Inflammatory macrophage treated with lipopolysaccharide for 1 hour (primary cell): ENCODE data around the gene ATG10.
A peak's percentile ranks its signal among the peaks of the same experiment; 100 is the strongest.
"Not testable (repeated sequence)": the region's sequence is repeated elsewhere in the genome, so short reads cannot be mapped to it uniquely, and the experiment has no call there.

ENCODE experiments used
- DNase-seq, 2 donors: peaks; one replicate each; pipeline ENCODE4 v3.0.0-alpha.2; 2020 to 2022

ATG10 gene

DNA sequence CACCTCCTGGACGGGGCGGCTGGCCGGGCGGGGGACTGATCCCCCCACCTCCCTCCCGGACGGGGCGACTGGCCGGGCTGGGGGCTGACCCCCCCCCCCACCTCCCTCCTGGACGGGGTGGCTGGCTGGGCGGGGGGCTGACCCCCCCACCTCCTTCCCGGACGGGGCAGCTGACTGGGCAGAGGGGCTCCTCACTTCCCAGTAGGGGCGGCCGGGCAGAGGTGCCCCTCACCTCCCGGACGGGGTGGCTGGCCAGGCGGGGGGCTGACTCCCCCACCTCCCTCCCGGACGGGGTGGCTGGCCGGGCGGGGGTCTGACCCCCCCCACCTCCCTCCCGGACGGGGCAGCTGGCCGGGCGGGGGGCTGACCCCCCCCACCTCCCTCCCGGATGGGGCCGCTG is 11.3 kb downstream of the ATG10 start:
- DNase-seq, result not testable (repeated sequence)

DNA sequence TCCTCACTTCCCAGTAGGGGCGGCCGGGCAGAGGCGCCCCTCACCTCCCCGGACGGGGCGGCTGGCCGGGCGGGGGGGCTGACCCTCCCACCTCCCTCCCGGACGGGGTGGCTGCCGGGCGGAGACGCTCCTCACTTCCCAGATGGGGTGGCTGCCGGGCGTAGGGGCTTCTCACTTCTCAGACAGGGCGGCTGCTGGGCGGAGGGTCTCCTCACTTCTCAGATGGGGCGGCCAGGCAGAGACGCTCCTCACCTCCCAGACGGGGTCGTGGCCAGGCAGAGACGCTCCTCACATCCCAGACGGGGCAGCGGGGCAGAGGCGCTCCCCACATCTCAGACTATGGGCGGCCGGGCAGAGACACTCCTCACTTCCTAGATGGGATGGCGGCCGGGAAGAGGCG is 11.7 kb downstream of the ATG10 start:
- DNase-seq, result not testable (repeated sequence)

DNA sequence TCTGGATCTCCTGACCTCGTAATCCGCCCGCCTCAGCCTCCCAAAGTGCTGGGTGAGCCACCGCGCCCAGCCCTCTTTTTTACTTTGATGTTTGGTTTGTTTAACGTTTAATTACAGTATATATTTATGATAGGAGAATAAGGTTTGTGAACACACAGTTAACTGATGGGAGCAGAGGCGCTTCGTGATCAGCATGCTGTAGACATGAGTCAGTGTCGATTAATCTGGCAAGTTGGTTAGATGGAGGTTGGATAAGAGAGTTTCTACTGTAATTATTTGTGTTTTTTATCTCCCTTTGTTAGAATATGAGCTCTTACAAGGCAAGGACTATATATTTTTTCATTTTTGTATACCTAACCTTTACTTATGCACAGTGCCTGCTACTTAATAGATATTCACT is 14.3 kb downstream of the ATG10 start:
- no peak for DNase-seq

DNA sequence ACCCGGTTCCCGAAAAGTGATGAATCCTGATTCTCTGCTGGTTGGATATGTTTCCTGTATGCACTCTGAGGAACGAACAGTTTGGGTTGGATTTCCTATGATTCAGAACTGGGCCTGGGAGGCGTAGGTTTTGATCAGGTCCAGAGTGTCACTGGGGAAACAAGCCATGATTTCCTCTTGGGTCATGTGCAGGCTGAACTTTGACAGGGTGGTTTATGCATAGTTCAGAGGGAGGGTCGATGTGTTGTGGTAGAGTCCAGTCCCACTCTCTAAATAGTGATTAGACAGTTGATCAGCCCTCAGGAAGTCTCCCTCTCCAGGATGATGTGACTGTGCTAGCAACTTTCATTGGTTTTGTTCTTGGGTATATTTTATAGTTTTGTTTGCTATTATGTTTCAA is 17.4 kb downstream of the ATG10 start:
- no peak for DNase-seq

DNA sequence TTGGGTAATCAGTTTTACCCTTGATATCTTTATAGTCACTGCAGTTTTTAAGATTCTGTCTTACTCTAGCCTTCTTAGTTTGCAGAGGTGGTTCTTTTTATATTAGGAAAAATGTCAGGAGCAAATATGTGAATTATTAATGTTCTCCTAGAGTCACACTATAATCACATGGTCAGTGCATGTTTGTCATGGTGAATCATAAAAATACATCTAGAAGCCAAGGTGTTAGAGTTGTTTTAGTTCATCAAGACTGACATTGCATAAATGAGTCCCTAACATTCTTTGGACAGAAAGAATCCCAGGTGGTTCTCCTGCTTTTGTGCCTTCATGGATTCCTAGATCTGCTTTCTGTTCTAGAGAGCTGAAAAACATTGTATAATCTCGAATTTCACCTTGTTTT is 22.9 kb downstream of the ATG10 start:
- no peak for DNase-seq

DNA sequence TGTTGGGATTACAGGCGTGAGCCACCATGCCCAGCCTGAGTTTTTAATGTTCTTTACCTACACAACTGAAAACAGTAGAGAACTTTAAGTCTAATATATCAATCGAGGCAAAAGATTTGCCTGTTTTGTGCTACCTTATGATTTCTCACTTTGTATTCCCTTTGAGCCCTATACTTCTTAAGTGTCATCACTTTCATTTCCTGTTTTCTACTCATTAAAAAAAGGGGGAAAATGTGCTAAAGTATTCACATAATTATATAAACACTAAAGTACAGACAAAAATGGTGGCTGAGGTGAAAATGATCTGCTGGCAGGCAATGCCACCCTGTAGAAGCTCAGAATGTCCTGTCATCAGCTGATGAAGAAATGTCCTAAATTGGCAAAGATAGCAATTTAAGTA is 23.6 kb downstream of the ATG10 start:
- DNase-seq, result no peak

DNA sequence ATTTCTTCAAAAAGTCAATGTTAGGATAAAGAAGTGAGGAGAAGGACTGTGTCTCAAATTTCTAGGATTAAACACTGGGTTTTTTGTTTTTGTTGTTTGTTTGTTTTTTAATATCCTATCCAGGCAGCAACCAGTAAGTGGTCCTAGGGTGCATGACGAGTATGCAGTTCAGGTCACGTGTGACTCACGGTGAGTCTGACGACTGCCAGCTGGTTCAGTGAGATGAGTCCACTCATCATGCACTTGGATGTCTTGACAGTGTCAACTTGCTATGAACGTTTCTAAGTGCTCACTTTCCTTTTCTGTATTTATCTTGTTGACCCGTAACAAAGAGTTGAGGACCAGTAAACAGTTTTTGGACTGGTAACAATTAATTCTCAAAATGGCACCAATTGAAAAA is 32.7 kb downstream of the ATG10 start:
- no peak for DNase-seq

DNA sequence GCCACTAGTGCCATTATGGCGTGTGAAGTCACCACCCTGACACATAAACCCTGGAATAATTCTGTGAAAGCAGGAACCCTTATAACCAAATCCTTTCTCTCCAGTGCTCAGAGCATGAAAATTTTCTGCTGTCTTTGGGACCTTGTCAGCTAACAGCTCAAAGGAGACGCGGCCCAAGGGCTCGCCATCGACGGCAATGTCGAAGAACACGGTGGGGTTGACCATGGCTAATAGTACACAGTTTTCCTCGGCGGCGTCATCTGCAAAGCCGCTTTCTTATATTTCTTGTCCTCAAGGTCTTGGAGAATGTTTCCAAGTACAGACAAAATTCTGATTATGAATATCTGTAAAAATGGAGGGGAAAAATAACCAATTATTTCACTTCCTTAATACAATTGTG is 38.0 kb downstream of the ATG10 start:
- not testable (repeated sequence) for DNase-seq

DNA sequence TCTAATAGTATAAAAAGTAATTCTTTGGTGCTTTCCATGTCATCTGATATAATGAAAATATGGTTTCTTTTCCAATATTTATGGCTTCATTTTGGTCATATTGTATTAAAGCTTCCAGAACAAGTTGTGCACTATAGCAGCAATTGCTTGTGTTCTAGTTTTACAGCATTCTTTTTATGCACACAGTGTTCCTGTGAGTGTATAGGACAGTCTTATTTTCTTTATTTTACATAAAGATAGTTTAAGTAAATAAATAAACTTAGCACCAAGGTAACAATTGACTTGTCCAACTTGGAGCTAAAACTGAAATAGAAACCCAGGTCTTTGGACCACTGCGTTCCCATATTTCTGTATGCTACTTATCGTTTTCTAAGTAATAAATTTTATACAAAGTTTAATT is 38.9 kb downstream of the ATG10 start:
- no peak for DNase-seq

DNA sequence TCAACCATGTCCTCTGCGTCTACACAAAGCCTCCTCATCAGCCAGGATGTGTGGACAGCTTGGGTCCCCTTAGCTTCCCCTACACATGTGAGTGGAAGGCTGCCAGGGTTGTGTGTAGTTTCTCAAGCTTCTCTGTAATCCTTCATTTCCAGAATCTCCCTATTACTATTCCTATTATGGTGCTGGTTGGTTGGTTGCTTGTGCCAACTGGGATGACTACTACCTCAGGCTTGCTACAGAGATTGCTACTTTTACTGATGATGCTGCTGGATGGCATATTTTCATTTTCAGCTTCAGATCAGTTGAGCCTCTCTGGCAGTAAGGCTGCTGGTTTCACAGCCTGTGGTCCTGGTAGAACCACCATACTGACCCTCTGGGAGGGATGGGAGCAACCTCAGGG is 39.9 kb downstream of the ATG10 start:
- no peak for DNase-seq

DNA sequence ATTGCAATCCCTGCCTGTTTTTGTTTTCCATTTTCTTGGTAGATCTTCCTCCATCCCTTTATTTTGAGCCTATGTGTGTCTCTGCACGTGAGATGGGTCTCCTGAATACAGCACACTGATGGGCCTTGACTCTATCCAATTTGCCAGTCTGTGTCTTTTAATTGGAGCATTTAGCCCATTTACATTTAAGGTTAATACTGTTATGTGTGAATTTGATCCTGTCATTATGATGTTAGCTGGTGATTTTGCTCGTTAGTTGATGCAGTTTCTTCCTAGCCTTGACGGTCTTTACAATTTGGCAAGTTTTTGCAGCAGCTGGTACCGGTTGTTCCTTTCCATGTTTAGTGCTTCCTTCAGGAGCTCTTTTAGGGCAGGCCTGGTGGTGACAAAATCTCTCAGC is 42.8 kb downstream of the ATG10 start:
- DNase-seq, result not testable (repeated sequence)

DNA sequence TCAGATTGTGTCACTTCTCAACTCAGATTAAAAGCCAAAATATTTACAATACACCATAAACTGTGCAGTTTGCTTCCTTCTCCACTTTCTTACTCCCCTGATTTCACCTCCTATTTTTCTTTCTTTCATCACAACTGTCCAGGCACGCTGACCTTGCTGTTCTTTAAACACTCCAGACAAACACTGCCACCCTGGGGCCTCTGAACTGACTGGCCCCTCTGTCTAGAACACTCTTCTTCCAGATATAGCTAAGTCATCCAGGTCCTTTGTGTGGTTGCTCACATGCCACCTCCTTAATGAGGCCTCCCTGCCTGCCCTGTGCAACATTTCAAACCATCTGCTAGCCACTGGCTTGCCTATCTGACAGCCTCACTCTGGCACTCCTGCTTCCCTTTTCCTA is 46.6 kb downstream of the ATG10 start:
- peak; percentile 2 to 17 for DNase-seq

DNA sequence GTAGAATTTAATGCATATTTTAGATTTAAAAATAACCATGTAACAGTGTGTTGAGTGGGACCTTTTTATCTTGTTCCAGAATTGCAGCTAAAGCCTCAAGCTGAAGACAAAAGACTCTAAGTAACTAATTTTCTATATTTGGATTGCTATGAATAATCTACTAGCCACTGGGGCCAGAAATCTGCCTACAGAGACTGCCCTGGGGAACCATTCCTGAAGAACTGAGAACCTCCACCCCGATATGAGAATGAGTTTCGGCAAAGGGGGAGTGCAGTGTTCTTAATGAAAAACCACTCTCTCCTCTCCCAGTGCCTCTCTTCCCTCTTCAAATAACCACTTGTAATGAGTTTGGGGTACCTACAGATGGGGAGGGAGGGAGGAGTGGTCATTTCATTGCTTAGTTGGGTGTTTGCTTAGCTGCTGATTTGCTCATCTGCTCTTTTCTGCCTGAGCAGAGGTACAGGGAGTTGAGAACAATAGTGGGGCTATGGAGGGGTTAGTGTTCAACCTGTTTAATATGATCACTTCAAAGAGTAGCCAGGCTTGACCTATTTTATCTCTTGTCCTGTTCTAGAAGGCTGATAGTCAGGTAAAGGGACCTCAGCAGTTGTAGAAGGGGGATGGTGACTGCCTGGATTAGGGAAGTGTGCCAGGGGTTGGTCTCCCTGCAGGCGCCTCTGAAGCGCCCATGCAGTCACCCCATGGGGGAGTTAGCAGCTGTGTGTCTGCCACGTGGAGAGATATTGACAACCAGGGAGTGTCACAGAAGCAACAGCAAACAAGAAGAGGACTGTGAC is 47.7 kb downstream of the ATG10 start:
- peak in 1 of 2 donors; percentile 25 for DNase-seq

DNA sequence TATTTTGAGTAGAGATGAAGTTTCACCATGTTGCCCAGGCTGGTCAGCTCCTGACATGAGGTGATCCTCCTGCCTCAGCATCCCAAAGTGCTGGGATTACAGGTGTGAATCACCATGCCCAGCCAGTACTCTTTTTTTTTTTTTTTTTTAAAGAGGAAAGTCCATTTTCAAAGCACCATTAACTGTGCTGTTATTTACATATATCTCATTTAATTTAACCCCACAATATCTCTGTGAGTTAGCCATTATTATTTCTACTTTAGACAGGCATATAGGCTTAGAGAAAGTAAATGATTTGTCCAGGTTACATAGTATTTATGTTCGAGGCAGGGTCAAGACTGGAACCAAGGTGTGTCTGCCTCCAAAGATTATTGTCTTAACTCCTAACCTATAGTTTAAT is 50.7 kb downstream of the ATG10 start:
- no peak for DNase-seq

DNA sequence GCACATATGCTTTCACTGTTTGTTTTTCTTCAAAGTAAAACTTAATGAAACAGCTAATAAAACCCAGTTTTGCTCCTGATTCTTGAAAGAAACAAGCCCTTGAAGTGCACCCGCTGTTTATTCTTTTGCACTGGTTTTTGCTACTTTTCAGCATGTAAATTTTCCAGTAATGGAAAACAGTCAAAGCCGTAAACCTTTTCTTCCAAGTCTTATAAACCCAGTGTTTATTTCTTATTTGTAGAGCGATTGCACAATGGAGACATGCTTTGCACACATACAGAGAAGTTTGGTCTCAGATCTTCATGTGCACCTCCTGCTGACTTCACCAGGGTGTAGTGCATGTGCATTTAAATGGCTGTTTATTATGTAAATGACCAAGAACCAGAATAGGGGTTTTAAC is 51.8 kb downstream of the ATG10 start:
- DNase-seq, result no peak

DNA sequence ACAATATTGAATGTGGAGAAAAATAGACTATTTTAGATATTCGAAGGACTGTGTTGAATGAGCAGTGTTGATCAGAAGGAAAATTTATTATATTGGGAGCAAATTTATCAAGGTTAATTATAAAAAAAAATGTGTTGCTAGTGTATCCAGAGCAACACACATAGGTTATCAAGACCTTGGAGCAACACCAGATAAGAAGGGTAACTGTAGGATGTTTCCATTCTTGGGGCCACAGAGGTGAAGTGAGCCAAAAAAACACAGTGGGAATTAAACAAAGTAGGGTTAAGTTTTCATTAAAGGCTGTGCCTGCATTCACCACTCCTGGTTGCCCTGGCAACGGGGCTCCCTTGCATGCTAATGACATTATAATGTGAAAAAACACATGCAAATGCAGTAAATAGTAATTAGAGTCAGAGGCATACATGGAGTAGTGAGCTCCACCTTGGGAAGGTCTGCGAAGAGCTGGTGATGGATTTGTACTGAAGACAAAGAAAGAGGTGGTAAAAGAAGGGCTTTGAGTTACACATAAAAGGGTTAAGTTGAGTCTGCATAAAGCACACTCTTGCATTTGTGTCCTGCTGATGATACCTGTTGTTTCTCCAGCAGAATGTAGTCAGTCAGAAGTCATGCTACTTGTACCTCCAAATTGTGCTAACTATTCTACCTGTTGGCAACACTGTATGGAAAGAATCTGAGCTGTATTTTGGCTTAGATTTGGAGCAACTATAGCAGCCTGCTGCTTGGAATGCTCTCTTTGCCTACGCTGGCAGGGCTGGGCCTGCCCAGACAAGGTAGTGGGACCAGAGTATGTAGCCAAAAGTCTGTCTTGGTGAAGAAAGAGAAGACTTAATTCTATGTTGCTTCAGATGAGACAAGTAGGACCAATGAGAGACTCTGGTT is 59.6 kb downstream of the ATG10 start:
- DNase-seq, result no peak

DNA sequence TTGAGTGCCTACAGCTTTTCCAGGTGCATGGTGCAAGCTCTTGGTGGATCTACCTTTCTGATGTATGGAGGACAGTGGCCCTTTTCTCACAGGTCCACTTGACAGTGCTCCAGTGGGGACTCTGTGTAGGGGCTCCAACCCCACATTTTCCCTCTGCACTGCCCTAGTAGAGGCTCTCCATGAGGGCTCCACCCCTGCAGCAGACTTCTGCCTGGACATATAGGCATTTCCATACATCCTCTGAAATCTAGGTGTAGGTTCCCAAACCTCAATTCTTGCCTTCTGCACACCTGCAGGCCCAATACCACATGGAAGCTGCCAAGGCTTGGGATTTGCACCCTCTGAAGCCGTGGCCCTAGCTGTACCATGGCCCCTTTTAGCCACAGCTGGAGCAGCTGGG is 71.1 kb downstream of the ATG10 start:
- not testable (repeated sequence) for DNase-seq

DNA sequence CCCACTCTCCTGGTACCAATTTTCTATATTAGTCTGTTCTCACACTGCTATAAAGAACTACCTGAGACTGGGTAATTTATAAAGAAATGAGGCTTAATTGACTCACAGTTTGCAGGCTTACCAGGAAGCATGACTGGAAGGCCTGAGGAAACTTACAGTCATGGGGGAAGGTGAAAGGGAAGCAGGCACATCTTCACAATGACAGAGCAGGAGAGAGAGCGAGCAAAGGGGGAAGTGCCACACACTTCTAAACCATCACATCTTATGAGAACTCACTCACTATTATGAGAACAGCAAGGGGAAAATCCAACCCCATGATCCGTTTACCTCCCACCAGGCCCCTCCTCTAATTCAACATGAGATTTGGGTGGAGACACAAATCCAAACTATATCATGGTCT is 72.2 kb downstream of the ATG10 start:
- peak; percentile 45 to 54 for DNase-seq

DNA sequence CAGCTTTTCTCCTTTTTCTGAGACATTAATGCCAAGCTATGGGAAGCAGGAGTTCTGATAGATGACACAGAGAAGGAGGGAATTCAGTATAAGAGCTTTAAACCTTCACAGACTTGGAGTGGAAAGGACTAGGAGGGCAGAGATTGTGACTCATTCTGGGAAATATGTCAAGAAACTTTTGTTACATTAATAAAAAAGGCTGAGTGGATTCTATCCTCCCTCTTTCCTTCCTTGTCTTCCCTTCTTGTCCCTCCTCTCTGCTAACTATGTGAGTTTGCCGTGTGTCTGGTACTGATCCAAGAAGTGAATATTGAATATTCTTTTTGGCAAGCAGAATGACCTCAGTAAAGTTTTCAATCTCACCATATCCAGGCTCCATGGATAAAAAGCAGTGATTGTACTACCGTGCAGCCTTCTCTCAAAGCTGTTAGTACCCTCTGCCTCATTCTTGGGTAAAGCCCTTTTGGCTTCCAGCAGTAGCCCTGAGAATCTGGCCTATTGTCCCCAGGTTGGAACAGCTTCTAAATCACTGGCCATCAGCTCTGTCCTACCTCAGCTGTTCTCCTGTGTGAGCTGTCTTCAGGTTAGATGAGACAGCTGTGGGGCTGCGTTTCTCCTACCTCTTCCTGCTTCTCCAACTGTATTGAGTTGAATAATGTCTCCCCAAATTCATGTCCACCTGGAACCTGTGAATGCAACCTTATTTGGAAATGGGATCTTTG is 73.9 kb downstream of the ATG10 start:
- no peak for DNase-seq

DNA sequence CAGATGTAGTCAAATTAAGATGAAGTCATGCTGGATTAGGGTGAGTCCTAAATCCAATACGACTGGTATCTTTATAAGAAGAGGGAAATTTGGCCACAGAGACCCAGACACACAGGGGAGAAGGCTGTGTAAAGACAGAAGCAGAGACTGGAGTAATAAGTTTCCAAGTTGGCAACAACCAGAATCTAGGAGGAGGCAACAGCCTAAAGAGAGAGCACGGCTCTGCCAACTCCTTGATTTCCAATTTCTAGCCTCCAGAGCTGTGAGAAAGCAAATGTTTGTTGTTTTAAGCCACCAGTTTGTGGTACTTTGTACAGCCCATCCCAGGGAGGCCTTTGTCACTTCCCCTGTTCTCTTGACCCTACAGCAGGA is 74.4 kb downstream of the ATG10 start:
- no peak for DNase-seq

DNA sequence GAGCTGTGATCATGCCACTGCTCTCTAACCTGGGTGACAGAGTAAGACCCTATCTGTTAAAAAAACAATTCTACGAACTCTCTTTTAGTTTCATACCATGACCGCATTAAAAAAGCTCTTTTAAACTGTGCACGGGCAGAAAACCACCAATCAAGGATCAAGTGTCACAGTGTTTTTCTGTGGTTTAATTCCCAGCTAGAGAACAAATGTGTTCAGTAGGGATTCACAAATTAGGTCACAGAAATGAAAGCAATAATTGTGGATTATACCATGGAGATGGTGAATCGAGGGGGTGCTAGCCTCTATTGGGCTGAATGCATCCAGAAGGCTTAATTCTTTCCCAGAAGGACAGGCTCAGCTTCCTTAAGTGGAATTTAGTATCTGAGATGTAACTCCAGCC is 79.1 kb downstream of the ATG10 start:
- no peak for DNase-seq

DNA sequence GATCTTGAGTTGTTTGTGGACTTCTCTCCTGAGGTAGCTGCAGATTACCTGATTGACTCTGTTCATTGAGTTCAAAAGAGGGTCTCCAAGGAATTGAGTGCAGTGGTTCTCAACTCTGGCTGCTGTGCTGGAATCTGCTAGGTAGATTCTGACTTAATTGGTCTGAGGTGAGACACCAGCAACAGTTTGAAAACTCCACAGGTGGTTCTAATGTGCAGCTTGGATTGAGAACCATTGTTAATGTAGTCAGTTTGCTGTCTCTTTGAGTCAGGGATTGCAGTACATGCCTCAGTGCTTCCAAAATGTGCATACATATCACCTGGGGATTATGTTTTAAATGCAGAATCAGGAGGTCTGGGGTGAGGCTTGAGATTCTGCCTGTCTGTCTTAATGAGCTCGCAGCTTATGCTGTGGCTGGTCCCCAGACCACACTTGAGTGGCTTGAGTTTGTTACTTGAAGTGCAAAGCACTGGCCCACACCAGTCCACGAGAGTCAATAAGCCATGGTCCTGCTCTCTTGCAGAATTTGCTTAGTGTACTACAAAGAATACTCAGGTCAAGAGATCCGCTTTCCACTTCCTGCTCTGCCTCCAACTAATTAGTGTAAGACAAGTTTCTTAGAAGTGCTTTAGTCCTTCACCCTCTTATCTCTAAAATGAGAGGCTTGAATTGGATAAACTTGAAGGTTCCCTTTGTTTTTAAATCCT is 82.3 kb downstream of the ATG10 start:
- DNase-seq, result no peak

DNA sequence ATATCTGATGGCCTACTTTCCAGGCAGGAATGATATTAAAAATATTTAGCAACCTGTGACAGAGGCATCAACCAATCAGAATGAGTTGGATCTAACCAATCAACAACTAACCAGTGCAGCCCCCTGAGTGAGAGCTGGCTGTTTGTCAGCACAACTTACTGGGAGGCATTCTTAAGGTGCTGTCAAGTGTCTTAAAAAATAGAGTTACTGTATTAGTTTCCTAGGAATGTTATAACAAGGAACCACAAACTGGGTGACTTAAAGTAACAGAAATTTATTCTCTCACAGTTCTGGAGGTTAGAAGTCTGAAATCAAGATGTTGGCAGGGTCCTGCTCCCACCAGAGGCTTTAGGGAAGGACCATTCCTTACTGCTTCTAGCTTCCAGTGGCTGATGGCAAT is 85.2 kb downstream of the ATG10 start:
- no peak for DNase-seq
